Pancreas (tissue), 10 donors: ENCODE results near the gene TAB2. TPM values are rescaled to one million over a fixed set of nuclear protein-coding genes. Genes with fewer than 3 reads are reported as not detected.

ENCODE experiments used
- ATAC-seq, 4 donors: fragments of 200-7000 bp; cut with Tn5 transposase; one replicate each; pipeline versions ENCODE4 v1.8.0 to v1.9.1; 2020; ENCODE audit warnings: mild to moderate bottlenecking in 4 of 4, moderate library complexity in 4 of 4
- DNase-seq, 6 donors: peaks; one replicate each; pipeline ENCODE4 v3.0.0-alpha.2; 2020
- FAIRE-seq: peaks from 2 replicates; lab custom pipeline; 2012; peaks lifted over from hg19 to GRCh38; lab: Jason Lieb, UNC
- H3K27ac ChIP-seq, 4 donors: fragments of 200-600 bp; sonication (generic); 1 replicate in 3 of 4; 2 replicates in 1 of 4; pipeline versions ENCODE4 v1.5.0 to v1.8.0; 2020
- H3K27me3 ChIP-seq, 4 donors: fragments of 200-600 bp; one replicate each; pipeline ENCODE4 v1.8.0; 2021
- H3K36me3 ChIP-seq, 3 donors: fragments of 200-600 bp; sonication (generic) in 1 of 3; one replicate each; pipeline versions ENCODE4 v1.5.0 to v1.8.0; 2020 to 2021
- H3K4me1 ChIP-seq, 3 donors: fragments of 200-600 bp; one replicate each; pipeline ENCODE4 v1.8.0; 2021
- H3K4me3 ChIP-seq, 4 donors: fragments of 200-600 bp; sonication (generic) in 2 of 4; one replicate each; pipeline versions ENCODE4 v1.5.0 to v1.8.0; 2020 to 2021
- H3K9me3 ChIP-seq, 4 donors: fragments of 200-600 bp; one replicate each; pipeline ENCODE4 v1.8.0; 2021
- CTCF ChIP-seq, 4 donors: fragments of 200-600 bp; sonication (generic) in 3 of 4; IDR thresholded peaks; one replicate each; pipeline versions ENCODE4 v1.5.0 to v1.8.0; 2021; ENCODE audit warnings: antibody characterized with exemption in 4 of 4
- WGBS, 2 donors: extraction: QIAGEN DNeasy Blood & Tissue Kit; methylation state at CpG; one replicate each; pipeline ENCODE4 v1.1.7; 2013; 5-methylcytosine and 5-hydroxymethylcytosine counted together
- intact Hi-C, 3 donors: fragments of 100-400 bp; cut with DNase I; formaldehyde crosslinking; loops; one replicate each; pipeline versions ENCODE4 v1.11.1 to v1.14.2; 2022
- polyA plus RNA-seq, 2 donors: library from polyadenylated mRNA; stranded (reverse); fragments of 200-250 nt; gene quantifications; one replicate each; pipeline ENCODE4 v1.2.3, GENCODE V29; 2013
- total RNA-seq, 6 donors: library from RNA; stranded (reverse); fragmentation: NEBNext Ultra II Directional in 4 of 6; extraction: Animal tissue kit (Norgen Biotek cat#: 25700) in 4 of 6; gene quantifications; one replicate each; pipeline versions ENCODE4 v1.2.1 to v1.2.4, GENCODE V29; 2021 to 2023
- donor health status: healthy with polysubstance abuse.
- donor health status: DM: no; HTN: no; CAD: no; lungs with moderate emphysema.
- donor health status: DM: no; HTN: no; CAD: no.
- donor health status: control.
- donor health status: control.
- donor health status: Bipolar disorder and iron deficiency.
- donor health status: DM: yes; HTN: yes; CAD: no.
- donor health status: DM: no; HTN: no; CAD: no.
- donor health status: DM: no; HTN: no; CAD: no.
- donor health status: DM: yes; HTN: yes; CAD: no.

Gene TAB2
- total and polyA plus RNA-seq, 8 donors: 6.6 to 35.1 (median 20.7) TPM

DNA sequence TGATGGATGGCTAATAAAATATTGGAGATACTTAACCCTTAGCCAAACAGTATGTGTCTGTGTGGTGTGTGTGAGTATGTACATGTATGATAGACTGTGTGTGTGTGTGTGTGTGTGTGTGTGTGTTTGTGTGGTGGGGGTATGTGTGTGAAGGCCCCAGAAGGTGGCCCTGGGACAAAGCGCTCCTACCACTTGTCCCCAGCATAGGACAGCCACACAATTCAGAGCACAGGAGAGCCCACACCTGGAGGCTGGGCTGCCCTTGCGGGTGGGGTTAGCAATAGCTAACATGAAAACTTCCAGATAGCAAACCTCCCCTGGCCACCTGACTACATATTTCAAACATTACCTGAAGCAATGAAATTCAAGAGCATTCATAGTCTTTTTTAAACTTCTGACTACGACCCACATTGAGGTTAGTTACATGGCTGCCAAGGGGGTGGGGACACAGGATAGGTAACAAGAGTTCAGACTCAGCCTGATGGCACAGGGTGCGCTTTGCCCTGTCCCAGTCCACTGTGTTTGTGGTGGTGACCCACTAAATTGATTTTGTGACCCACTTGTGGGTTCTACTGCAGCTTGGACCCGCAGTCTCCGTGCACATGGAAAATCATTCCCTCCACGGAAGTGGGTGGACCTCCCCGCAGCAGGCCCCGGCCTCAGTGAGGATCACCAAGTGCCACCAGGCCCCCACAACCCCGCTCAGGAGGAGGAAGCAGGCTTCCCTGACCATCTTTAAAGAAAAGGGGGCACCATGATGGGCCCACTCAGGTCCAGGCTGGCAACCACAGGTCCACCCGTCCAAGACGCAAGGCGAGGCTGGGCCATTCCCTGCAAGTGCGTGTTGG is 132.5 kb downstream of the TAB2 start:
- no peak for TF ChIP-seq CTCF (IDR thresholded peaks at IDR 0.05)
- DNase-seq (no peak), FAIRE-seq (no peak), ATAC-seq (no peak)
- peak overlapping the region in 3 of 4 donors; percentile 24 to 44 (median 42) for H3K4me3 ChIP-seq
- H3K9me3 ChIP-seq: no peaks in the 10 kb centered on the region
- no peaks in the 10 kb centered on the region for H3K27me3 ChIP-seq
- peaks cover 11 to 18% (median 13%) of the 10 kb centered on the region in 3 donors for H3K4me1 ChIP-seq
- no peaks in the 10 kb centered on the region for H3K36me3 ChIP-seq
- H3K27ac ChIP-seq: no peak overlapping the region
- WGBS, 2 donors: 89 to 91% methylated on average over 14 of the region's 14 CpGs
- intact Hi-C loops: loop anchor here in 1 of 3 donors (10.0 kb wide), 1 partner anchor 405 kb away; no protein-coding TSS in a partner anchor

DNA sequence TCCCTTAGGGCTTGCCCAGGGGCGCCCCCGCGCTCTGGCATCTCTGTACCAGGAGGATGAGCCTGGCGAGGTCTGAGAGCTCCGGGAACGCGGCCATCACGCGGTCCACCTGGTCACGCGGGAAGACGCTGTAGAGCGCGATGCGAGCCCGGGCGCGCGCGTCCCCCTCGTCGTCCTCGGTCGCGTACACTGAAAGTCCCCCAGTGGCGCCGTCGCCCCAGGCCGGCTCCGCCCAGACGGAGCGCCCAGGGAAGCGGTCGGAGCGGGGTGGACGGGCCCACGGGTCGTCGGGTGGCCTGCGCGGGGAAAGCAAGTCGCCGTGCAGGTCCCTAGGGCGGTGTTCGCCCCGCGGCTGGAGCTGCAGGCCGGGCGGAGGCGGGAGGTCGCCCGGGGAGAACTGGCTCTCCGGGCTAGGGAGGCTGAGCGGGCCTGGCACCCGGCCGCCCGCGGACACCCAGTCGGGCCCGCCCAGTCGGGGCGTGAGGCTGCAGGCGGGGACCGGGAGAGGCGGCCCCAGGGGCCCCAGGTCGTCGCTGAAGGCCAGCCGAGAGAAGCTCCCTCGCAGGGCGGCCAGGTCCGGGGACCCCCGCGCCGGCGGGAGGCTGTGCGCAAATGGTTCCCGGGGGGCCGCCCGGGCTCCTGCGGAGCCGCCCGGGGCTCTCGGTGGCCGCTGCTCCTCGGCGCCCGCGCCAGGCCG is 133.3 kb downstream of the TAB2 start:
- Histone ChIP-seq H3K4me3 (peak overlapping the region; percentile 20 to 44 (median 33)), H3K27ac (no peak overlapping the region), H3K9me3 (no peaks in the 10 kb centered on the region), H3K4me1 (peaks cover 11 to 19% (median 13%) of the 10 kb centered on the region in 3 donors), H3K36me3 (no peaks in the 10 kb centered on the region), H3K27me3 (no peaks in the 10 kb centered on the region)
- ATAC-seq: peak; percentile 13 to 26 (median 18)
- no peak for FAIRE-seq
- intact Hi-C loops: no loop called here
- 6% methylated on average over 66 to 89 of the region's 89 CpGs for WGBS, 2 donors
- peak in 4 of 6 donors; percentile 20 to 74 (median 42) for DNase-seq
- no peak for TF ChIP-seq CTCF (IDR thresholded peaks at IDR 0.05)

DNA sequence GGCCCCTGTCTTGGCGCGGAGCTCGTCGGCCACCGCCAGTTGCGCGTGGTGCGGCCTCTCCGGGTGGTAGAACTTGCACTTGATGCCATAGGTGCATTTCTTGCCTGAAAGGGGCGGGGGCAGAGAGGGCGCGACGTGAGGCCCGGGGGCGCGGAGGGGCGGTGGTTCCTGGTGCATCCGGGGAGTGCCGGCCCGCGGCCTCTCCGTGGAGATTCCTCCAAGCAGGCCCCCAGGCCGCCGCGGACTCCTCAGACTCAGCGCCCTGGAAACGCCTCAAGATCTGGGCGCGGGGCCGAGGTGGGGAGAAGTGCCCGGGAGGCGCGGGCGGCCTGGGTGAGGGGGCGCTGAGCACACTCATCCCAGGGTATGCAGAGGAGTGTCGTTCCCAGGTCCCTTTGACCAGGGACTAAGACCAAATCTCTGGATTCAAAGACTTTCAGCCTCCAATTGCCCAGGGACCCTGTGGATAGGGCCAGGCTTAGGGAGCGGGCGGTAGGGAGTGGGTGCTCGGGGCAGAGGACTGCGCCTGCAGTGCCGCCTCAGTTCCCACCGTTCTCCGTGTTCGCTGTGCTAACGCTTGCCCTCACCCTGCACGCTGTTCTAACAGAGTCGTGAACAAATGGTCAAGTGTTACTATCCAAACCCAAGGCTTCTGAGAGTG is 134.0 kb downstream of the TAB2 start:
- FAIRE-seq: no peak
- H3K27me3 ChIP-seq: no peaks in the 10 kb centered on the region

More for the DNA sequence above, 134.0 kb downstream of the TAB2 start:
- no peak for TF ChIP-seq CTCF (IDR thresholded peaks at IDR 0.05)
- Histone ChIP-seq H3K4me1 (peaks cover 11 to 19% (median 13%) of the 10 kb centered on the region in 3 donors), H3K27ac (no peak overlapping the region), H3K4me3 (peak overlapping the region; percentile 20 to 44 (median 33)), H3K36me3 (no peaks in the 10 kb centered on the region), H3K9me3 (no peaks in the 10 kb centered on the region)
- 65 to 68% methylated on average over 46 to 47 of the region's 47 CpGs for WGBS, 2 donors
- ATAC-seq (no peak), DNase-seq (peak in 1 of 6 donors; percentile 35)
- intact Hi-C loops: no loop called here
